ENCODE data around the gene TBC1D1.

The TBC1D1 gene

DNA sequence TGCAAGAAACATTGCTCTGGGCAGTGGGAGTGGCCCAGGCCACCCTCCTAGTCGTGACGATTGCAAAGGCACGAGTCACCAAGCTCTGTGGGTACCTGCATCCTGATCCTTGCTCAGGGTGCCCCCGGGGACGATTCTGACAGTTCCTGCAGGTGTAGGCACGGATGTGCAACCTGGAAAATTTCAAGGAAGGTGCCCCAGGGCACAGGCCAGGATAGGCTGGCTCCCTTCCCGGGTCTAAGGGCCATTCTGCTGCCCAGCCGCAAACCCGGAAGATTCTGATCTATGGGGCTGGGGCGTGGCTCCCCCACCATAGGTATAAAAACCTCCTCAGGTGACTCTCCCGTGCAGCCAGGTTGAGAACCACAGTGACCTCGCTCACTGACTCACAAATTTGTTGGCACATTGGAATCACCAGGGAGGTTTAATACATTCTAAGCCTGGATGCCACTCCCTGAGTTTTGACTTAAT lies 297.8 kb downstream of the TBC1D1 start:
- no peak for TF ChIP-seq EZH2phosphoT487 (IDR thresholded peaks at IDR 0.05; ENCODE audit: borderline replicate concordance, low read length)
- TF ChIP-seq, protein P1, sequence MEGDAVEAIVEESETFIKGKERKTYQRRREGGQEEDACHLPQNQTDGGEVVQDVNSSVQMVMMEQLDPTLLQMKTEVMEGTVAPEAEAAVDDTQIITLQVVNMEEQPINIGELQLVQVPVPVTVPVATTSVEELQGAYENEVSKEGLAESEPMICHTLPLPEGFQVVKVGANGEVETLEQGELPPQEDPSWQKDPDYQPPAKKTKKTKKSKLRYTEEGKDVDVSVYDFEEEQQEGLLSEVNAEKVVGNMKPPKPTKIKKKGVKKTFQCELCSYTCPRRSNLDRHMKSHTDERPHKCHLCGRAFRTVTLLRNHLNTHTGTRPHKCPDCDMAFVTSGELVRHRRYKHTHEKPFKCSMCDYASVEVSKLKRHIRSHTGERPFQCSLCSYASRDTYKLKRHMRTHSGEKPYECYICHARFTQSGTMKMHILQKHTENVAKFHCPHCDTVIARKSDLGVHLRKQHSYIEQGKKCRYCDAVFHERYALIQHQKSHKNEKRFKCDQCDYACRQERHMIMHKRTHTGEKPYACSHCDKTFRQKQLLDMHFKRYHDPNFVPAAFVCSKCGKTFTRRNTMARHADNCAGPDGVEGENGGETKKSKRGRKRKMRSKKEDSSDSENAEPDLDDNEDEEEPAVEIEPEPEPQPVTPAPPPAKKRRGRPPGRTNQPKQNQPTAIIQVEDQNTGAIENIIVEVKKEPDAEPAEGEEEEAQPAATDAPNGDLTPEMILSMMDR (IDR thresholded peaks at IDR 0.05; ENCODE audit: low read depth, low read length, poor library complexity, severe bottlenecking): no peak
- H3K4me2 ChIP-seq (ENCODE audit: low read length): no peak overlapping the region
- H3K4me3 ChIP-seq (ENCODE audit: low read length): no peak overlapping the region
- no peaks in the 10 kb centered on the region for H3K4me1 ChIP-seq (ENCODE audit: control insufficient read depth, low read length)
- no peak overlapping the region for H3K27ac ChIP-seq (ENCODE audit: low read depth, low read length)
- H3F3A ChIP-seq (ENCODE audit: control insufficient read depth, insufficient read depth): no peaks in the 10 kb centered on the region
- no peaks in the 10 kb centered on the region for H3K79me2 ChIP-seq (ENCODE audit: control insufficient read depth, low read length)
- no peaks in the 10 kb centered on the region for H3K9me2 ChIP-seq (replicated peaks; ENCODE audit: control insufficient read depth, low read length)
- H3K36me3 ChIP-seq (ENCODE audit: control insufficient read depth, low read length): no peaks in the 10 kb centered on the region
- no peaks in the 10 kb centered on the region for H4K20me1 ChIP-seq (ENCODE audit: control insufficient read depth, insufficient read depth, low read depth, low read length)
- H3K27me3 ChIP-seq (ENCODE audit: control insufficient read depth, low read length): peaks cover 8% of the 10 kb centered on the region
- H3K9me3 ChIP-seq (ENCODE audit: control insufficient read depth, insufficient read depth, low read length): no peaks in the 10 kb centered on the region

Measured in DOHH2 (cell line).